GM23338 (cell line): ENCODE data around the gene ZNHIT1. TPM values are rescaled to one million over a fixed set of nuclear protein-coding genes. Genes with fewer than 3 reads are reported as not detected.

Source experiments
- ATAC-seq: fragments of 200-7000 bp; cut with Tn5 transposase; 3 replicates; pipeline ENCODE4 v1.9.1; 2020
- DNase-seq: peaks from one replicate; pipeline ENCODE4 v3.0.0-alpha.2; 2015; ENCODE audit warnings: low spot score
- H2AFZ ChIP-seq: fragments of 200-600 bp; sonication (generic); 2 replicates; pipeline ENCODE4 v1.8.0; 2016; ENCODE audit warnings: antibody characterized with exemption, mild to moderate bottlenecking, moderate library complexity
- H3F3A ChIP-seq: fragments of 200-600 bp; sonication (generic); replicated peaks from 2 replicates; pipeline ENCODE4 v1.8.0; 2017; ENCODE audit warnings: antibody characterized with exemption, mixed run types, low read depth
- H3K27ac ChIP-seq: fragments of 200-600 bp; sonication (generic); 2 replicates; pipeline ENCODE4 v1.6.1; 2016; ENCODE audit warnings: low read depth
- H3K27me3 ChIP-seq: fragments of 200-600 bp; sonication (generic); 2 replicates; pipeline ENCODE4 v1.8.0; 2016; ENCODE audit warnings: mild to moderate bottlenecking, mixed run types, moderate library complexity; ENCODE audit not compliant: insufficient read depth
- H3K36me3 ChIP-seq: fragments of 200-600 bp; sonication (generic); 2 replicates; pipeline ENCODE4 v1.8.0; 2016; ENCODE audit warnings: mild to moderate bottlenecking; ENCODE audit not compliant: insufficient read depth
- H3K4me1 ChIP-seq: fragments of 200-600 bp; sonication (generic); 2 replicates; pipeline ENCODE4 v1.8.0; 2016; ENCODE audit warnings: mild to moderate bottlenecking, moderate library complexity; ENCODE audit not compliant: insufficient read depth
- H3K4me2 ChIP-seq: fragments of 200-600 bp; sonication (generic); 2 replicates; pipeline ENCODE4 v1.7.1; 2017; ENCODE audit warnings: mixed run types
- H3K4me3 ChIP-seq: fragments of 200-600 bp; sonication (generic); 2 replicates; pipeline ENCODE4 v1.6.1; 2016; ENCODE audit warnings: mixed run types
- H3K79me2 ChIP-seq: fragments of 200-600 bp; sonication (generic); replicated peaks from 2 replicates; pipeline ENCODE4 v1.8.0; 2017; ENCODE audit warnings: mild to moderate bottlenecking; ENCODE audit not compliant: insufficient read depth
- H3K9me2 ChIP-seq: fragments of 200-600 bp; sonication (generic); 2 replicates; pipeline ENCODE4 v1.8.0; 2017; ENCODE audit not compliant: insufficient read depth
- H4K20me1 ChIP-seq: fragments of 200-600 bp; sonication (generic); replicated peaks from 2 replicates; pipeline ENCODE4 v1.8.0; 2017; ENCODE audit warnings: mild to moderate bottlenecking; ENCODE audit not compliant: insufficient read depth
- H3K27ac Mint-ChIP-seq: 2 replicates; pipeline ENCODE4 v1.8.0; 2020; ENCODE audit warnings: inconsistent platforms, mild to moderate bottlenecking, moderate library complexity, mixed read lengths
- H3K27me3 Mint-ChIP-seq: 3 replicates; pipeline ENCODE4 v1.8.0; 2022; ENCODE audit warnings: low read depth, mild to moderate bottlenecking, moderate library complexity, mixed read lengths, inconsistent platforms; ENCODE audit not compliant: insufficient read depth, poor library complexity
- H3K36me3 Mint-ChIP-seq: 3 replicates; pipeline ENCODE4 v1.8.0; 2021; ENCODE audit warnings: low read depth, mild to moderate bottlenecking, inconsistent platforms, moderate library complexity, mixed read lengths
- H3K4me1 Mint-ChIP-seq: 3 replicates; pipeline ENCODE4 v1.8.0; 2020; ENCODE audit warnings: mild to moderate bottlenecking, inconsistent platforms, mixed read lengths
- H3K4me3 Mint-ChIP-seq: 3 replicates; pipeline ENCODE4 v1.8.0; 2021; ENCODE audit warnings: moderate library complexity, mild to moderate bottlenecking, inconsistent platforms, mixed read lengths
- H3K9me3 Mint-ChIP-seq: 3 replicates; pipeline ENCODE4 v1.8.0; 2020; ENCODE audit warnings: moderate library complexity, mild to moderate bottlenecking, inconsistent platforms, mixed read lengths
- EZH2 ChIP-seq: fragments of 200-600 bp; sonication (generic); IDR thresholded peaks from one replicate; pipeline ENCODE4 v1.8.0; 2017; ENCODE audit warnings: antibody characterized with exemption, mild to moderate bottlenecking, low read depth; ENCODE audit not compliant: unreplicated experiment
- EZH2phosphoT487 ChIP-seq: fragments of 200-600 bp; sonication (generic); IDR thresholded peaks from one replicate; pipeline ENCODE4 v1.8.1; 2018; ENCODE audit warnings: antibody characterized with exemption; ENCODE audit not compliant: unreplicated experiment
- JUNB ChIP-seq: IDR thresholded peaks from one replicate; pipeline ENCODE4 v1.6.1; 2016; ENCODE audit warnings: antibody characterized with exemption; ENCODE audit not compliant: unreplicated experiment
- NANOG ChIP-seq: IDR thresholded peaks from 2 replicates; pipeline ENCODE4 v1.6.1; 2016; ENCODE audit warnings: antibody characterized with exemption, borderline replicate concordance
- POLR2AphosphoS5 ChIP-seq: IDR thresholded peaks from 2 replicates; pipeline ENCODE4 v1.6.1; 2016; ENCODE audit warnings: antibody characterized with exemption, low read depth
- STAT1 ChIP-seq: IDR thresholded peaks from one replicate; pipeline ENCODE4 v1.6.1; 2016; ENCODE audit warnings: antibody characterized with exemption; ENCODE audit not compliant: unreplicated experiment
- ZNF114 ChIP-seq: fragments of 250-450 bp; sonication (Bioruptor Pico); IDR thresholded peaks from 2 replicates; pipeline ENCODE4 v1.5.0; 2020; ENCODE audit warnings: mild to moderate bottlenecking, moderate library complexity
- ZNF331 ChIP-seq: fragments of 250-450 bp; sonication (Bioruptor Pico); IDR thresholded peaks from 2 replicates; pipeline ENCODE4 v1.5.0; 2020; ENCODE audit warnings: low read depth, mild to moderate bottlenecking, moderate library complexity
- polyA plus RNA-seq: library from polyadenylated mRNA; unstranded; fragments of >200 nt; fragmentation: Nextera tagmentation; extraction: Ambion mirVana; gene quantifications from 2 replicates; pipeline ENCODE4 v1.2.1, GENCODE V29; 2016
- total RNA-seq: library from RNA; depleted of rRNA; stranded (reverse); fragments of >200 nt; shearing (Covaris generic); gene quantifications from 2 replicates; pipeline ENCODE4 v1.2.3, GENCODE V29; 2014
- TF ChIP-seq, protein P1 (sequence below): fragments of 250-450 bp; sonication (Bioruptor Pico); IDR thresholded peaks from 2 replicates; pipeline ENCODE4 v1.5.0; 2020; ENCODE audit warnings: mild to moderate bottlenecking, moderate library complexity
- TF ChIP-seq, protein P2 (sequence below): IDR thresholded peaks from one replicate; pipeline ENCODE4 v1.6.1; 2018; ENCODE audit warnings: antibody characterized with exemption; ENCODE audit not compliant: unreplicated experiment
- TF ChIP-seq, protein P3 (sequence below), 2 experiments: fragments of 200-600 bp in 1 of 2; sonication (generic) in 1 of 2; conservative IDR thresholded peaks; 2 replicates each; pipeline versions ENCODE4 v1.5.1 to v1.6.1; 2016 to 2017; ENCODE audit warnings: antibody characterized with exemption in 2 of 2, low read depth in 2 of 2, mild to moderate bottlenecking in 2 of 2, moderate library complexity in 1 of 2

Gene ZNHIT1
- total and polyA plus RNA-seq, 2 experiments from 2014 or later, result 64.6 to 113 TPM

DNA sequence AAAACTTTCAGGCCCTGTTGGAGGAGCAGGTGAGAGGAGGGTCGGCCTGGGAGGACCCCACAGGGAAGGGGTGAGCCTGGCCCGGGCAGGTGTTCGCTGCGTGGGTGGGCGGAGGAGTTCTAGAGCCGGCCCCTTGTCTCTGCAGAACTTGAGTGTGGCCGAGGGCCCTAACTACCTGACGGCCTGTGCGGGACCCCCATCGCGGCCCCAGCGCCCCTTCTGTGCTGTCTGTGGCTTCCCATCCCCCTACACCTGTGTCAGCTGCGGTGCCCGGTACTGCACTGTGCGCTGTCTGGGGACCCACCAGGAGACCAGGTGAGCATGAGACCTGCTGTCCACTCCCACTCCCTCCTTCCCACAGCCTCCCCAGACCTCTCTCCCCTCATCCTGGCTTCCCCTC, 5.6 kb downstream of the ZNHIT1 start:
- Histone ChIP-seq H3K4me2 (no peak overlapping the region), H3F3A (no peaks in the 10 kb centered on the region), H2AFZ (no peak overlapping the region), H3K27me3 (no peaks in the 10 kb centered on the region), H3K4me1 (peaks cover 4% of the 10 kb centered on the region), H4K20me1 (peaks cover 4% of the 10 kb centered on the region; the same call in 1 of the 2 replicates), H3K9me2 (no peaks in the 10 kb centered on the region), H3K36me3 (peaks cover 12% of the 10 kb centered on the region; the same call in 1 of the 2 replicates), H3K27ac (no peak overlapping the region), H3K4me3 (no peak overlapping the region), H3K79me2 (peaks cover 23% of the 10 kb centered on the region)
- no peaks in the 10 kb centered on the region for H3K9me3 Mint-ChIP-seq
- ATAC-seq (no peak), DNase-seq (no peak)
- peaks cover 13% of the 10 kb centered on the region for H3K4me1 Mint-ChIP-seq
- H3K27me3 Mint-ChIP-seq, result peaks cover 9% of the 10 kb centered on the region
- no peak overlapping the region for H3K4me3 Mint-ChIP-seq
- TF ChIP-seq EZH2 (no peak), STAT1 (no peak), POLR2AphosphoS5 (no peak), EZH2phosphoT487 (no peak)
- H3K36me3 Mint-ChIP-seq, result peaks cover 43% of the 10 kb centered on the region
- no peak overlapping the region for H3K27ac Mint-ChIP-seq

GRCh38 chr7:101225650-101226049, 7.7 kb downstream of the ZNHIT1 start:
- Histone ChIP-seq H3K27ac (no peak overlapping the region), H3K36me3 (peaks cover 12% of the 10 kb centered on the region; the same call in 1 of the 2 replicates), H2AFZ (no peak overlapping the region), H3K4me1 (no peaks in the 10 kb centered on the region; the same call in 1 of the 2 replicates), H4K20me1 (no peaks in the 10 kb centered on the region; the same call in 1 of the 2 replicates), H3K9me2 (no peaks in the 10 kb centered on the region), H3K79me2 (peaks cover 4% of the 10 kb centered on the region), H3F3A (0 out of 2 replicates have a peak, but pooled peaks cover 3% of the 10 kb centered on the region), H3K4me3 (no peak overlapping the region), H3K4me2 (no peak overlapping the region), H3K27me3 (no peaks in the 10 kb centered on the region)
- peaks cover 46% of the 10 kb centered on the region for H3K36me3 Mint-ChIP-seq
- no peaks in the 10 kb centered on the region for H3K9me3 Mint-ChIP-seq
- H3K4me1 Mint-ChIP-seq, result peaks cover 11% of the 10 kb centered on the region
- H3K4me3 Mint-ChIP-seq, result no peak overlapping the region
- no peak overlapping the region for H3K27ac Mint-ChIP-seq
- no peak for DNase-seq
- H3K27me3 Mint-ChIP-seq, result peaks cover 14% of the 10 kb centered on the region
- no peak for ATAC-seq
- TF ChIP-seq, protein P1, sequence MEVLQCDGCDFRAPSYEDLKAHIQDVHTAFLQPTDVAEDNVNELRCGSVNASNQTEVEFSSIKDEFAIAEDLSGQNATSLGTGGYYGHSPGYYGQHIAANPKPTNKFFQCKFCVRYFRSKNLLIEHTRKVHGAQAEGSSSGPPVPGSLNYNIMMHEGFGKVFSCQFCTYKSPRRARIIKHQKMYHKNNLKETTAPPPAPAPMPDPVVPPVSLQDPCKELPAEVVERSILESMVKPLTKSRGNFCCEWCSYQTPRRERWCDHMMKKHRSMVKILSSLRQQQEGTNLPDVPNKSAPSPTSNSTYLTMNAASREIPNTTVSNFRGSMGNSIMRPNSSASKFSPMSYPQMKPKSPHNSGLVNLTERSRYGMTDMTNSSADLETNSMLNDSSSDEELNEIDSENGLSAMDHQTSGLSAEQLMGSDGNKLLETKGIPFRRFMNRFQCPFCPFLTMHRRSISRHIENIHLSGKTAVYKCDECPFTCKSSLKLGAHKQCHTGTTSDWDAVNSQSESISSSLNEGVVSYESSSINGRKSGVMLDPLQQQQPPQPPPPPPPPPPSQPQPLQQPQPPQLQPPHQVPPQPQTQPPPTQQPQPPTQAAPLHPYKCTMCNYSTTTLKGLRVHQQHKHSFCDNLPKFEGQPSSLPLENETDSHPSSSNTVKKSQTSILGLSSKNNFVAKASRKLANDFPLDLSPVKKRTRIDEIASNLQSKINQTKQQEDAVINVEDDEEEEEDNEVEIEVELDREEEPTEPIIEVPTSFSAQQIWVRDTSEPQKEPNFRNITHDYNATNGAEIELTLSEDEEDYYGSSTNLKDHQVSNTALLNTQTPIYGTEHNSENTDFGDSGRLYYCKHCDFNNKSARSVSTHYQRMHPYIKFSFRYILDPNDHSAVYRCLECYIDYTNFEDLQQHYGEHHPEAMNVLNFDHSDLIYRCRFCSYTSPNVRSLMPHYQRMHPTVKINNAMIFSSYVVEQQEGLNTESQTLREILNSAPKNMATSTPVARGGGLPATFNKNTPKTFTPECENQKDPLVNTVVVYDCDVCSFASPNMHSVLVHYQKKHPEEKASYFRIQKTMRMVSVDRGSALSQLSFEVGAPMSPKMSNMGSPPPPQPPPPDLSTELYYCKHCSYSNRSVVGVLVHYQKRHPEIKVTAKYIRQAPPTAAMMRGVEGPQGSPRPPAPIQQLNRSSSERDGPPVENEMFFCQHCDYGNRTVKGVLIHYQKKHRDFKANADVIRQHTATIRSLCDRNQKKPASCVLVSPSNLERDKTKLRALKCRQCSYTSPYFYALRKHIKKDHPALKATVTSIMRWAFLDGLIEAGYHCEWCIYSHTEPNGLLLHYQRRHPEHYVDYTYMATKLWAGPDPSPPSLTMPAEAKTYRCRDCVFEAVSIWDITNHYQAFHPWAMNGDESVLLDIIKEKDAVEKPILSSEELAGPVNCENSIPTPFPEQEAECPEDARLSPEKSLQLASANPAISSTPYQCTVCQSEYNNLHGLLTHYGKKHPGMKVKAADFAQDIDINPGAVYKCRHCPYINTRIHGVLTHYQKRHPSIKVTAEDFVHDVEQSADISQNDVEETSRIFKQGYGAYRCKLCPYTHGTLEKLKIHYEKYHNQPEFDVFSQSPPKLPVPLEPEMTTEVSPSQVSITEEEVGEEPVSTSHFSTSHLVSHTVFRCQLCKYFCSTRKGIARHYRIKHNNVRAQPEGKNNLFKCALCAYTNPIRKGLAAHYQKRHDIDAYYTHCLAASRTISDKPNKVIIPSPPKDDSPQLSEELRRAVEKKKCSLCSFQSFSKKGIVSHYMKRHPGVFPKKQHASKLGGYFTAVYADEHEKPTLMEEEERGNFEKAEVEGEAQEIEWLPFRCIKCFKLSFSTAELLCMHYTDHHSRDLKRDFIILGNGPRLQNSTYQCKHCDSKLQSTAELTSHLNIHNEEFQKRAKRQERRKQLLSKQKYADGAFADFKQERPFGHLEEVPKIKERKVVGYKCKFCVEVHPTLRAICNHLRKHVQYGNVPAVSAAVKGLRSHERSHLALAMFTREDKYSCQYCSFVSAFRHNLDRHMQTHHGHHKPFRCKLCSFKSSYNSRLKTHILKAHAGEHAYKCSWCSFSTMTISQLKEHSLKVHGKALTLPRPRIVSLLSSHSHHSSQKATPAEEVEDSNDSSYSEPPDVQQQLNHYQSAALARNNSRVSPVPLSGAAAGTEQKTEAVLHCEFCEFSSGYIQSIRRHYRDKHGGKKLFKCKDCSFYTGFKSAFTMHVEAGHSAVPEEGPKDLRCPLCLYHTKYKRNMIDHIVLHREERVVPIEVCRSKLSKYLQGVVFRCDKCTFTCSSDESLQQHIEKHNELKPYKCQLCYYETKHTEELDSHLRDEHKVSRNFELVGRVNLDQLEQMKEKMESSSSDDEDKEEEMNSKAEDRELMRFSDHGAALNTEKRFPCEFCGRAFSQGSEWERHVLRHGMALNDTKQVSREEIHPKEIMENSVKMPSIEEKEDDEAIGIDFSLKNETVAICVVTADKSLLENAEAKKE (CRISPR knock-in tag), result no peak
- TF ChIP-seq NANOG, result no peak
- no peak for TF ChIP-seq EZH2phosphoT487
- TF ChIP-seq, protein P2, sequence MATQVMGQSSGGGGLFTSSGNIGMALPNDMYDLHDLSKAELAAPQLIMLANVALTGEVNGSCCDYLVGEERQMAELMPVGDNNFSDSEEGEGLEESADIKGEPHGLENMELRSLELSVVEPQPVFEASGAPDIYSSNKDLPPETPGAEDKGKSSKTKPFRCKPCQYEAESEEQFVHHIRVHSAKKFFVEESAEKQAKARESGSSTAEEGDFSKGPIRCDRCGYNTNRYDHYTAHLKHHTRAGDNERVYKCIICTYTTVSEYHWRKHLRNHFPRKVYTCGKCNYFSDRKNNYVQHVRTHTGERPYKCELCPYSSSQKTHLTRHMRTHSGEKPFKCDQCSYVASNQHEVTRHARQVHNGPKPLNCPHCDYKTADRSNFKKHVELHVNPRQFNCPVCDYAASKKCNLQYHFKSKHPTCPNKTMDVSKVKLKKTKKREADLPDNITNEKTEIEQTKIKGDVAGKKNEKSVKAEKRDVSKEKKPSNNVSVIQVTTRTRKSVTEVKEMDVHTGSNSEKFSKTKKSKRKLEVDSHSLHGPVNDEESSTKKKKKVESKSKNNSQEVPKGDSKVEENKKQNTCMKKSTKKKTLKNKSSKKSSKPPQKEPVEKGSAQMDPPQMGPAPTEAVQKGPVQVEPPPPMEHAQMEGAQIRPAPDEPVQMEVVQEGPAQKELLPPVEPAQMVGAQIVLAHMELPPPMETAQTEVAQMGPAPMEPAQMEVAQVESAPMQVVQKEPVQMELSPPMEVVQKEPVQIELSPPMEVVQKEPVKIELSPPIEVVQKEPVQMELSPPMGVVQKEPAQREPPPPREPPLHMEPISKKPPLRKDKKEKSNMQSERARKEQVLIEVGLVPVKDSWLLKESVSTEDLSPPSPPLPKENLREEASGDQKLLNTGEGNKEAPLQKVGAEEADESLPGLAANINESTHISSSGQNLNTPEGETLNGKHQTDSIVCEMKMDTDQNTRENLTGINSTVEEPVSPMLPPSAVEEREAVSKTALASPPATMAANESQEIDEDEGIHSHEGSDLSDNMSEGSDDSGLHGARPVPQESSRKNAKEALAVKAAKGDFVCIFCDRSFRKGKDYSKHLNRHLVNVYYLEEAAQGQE, result no peak
- no peak for TF ChIP-seq ZNF114 (CRISPR knock-in tag)
- no peak for TF ChIP-seq POLR2AphosphoS5
- TF ChIP-seq JUNB, result no peak
- no peak for TF ChIP-seq ZNF331 (CRISPR knock-in tag)
- no peak for TF ChIP-seq STAT1
- TF ChIP-seq, protein P3, sequence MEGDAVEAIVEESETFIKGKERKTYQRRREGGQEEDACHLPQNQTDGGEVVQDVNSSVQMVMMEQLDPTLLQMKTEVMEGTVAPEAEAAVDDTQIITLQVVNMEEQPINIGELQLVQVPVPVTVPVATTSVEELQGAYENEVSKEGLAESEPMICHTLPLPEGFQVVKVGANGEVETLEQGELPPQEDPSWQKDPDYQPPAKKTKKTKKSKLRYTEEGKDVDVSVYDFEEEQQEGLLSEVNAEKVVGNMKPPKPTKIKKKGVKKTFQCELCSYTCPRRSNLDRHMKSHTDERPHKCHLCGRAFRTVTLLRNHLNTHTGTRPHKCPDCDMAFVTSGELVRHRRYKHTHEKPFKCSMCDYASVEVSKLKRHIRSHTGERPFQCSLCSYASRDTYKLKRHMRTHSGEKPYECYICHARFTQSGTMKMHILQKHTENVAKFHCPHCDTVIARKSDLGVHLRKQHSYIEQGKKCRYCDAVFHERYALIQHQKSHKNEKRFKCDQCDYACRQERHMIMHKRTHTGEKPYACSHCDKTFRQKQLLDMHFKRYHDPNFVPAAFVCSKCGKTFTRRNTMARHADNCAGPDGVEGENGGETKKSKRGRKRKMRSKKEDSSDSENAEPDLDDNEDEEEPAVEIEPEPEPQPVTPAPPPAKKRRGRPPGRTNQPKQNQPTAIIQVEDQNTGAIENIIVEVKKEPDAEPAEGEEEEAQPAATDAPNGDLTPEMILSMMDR (conservative IDR thresholded peaks at IDR 0.05; ENCODE audit: low read depth in 2 of 2), result no peak
